Astrocyte (in vitro differentiated cells and primary cell): ENCODE measurements around the gene MAGI1. TPM values are rescaled to one million over a fixed set of nuclear protein-coding genes. Genes with fewer than 3 reads are reported as not detected.

Experiments
- DNase-seq: peaks from one replicate; pipeline ENCODE4 v3.0.0-alpha.2; 2010; ENCODE audit warnings: low read depth
- FAIRE-seq: peaks from 2 replicates; lab custom pipeline; 2011; peaks lifted over from hg19 to GRCh38; lab: Jason Lieb, UNC
- H2AFZ ChIP-seq: 2 replicates; pipeline ENCODE4 v1.6.0; 2012; ENCODE audit warnings: low read depth, low read length, inconsistent platforms
- H3K27ac ChIP-seq: 2 replicates; pipeline ENCODE4 v1.5.1; 2011; ENCODE audit warnings: low read depth, low read length, inconsistent platforms
- H3K27me3 ChIP-seq: 2 replicates; pipeline ENCODE4 v1.6.0; 2011; ENCODE audit warnings: low read length, inconsistent platforms; ENCODE audit not compliant: insufficient read depth
- H3K36me3 ChIP-seq: 2 replicates; pipeline ENCODE4 v1.5.1; 2011; ENCODE audit warnings: low read length, inconsistent platforms; ENCODE audit not compliant: insufficient read depth
- H3K4me1 ChIP-seq: 2 replicates; pipeline ENCODE4 v1.5.1; 2011; ENCODE audit warnings: low read length, inconsistent platforms; ENCODE audit not compliant: insufficient read depth
- H3K4me2 ChIP-seq: 2 replicates; pipeline ENCODE4 v1.6.0; 2012; ENCODE audit warnings: low read length, inconsistent platforms
- H3K4me3 ChIP-seq: 2 replicates; pipeline ENCODE4 v1.5.1; 2011; ENCODE audit warnings: low read depth, mild to moderate bottlenecking, low read length, inconsistent platforms; ENCODE audit not compliant: insufficient read depth
- H3K79me2 ChIP-seq: 2 replicates; pipeline ENCODE4 v1.6.0; 2012; ENCODE audit warnings: mild to moderate bottlenecking, low read length, inconsistent platforms; ENCODE audit not compliant: insufficient read depth
- H3K9ac ChIP-seq: 2 replicates; pipeline ENCODE4 v1.6.0; 2012; ENCODE audit warnings: mild to moderate bottlenecking, low read length, inconsistent platforms
- H3K9me3 ChIP-seq: 2 replicates; pipeline ENCODE4 v1.5.1; 2012; ENCODE audit warnings: low read depth, mild to moderate bottlenecking, low read length, inconsistent platforms; ENCODE audit not compliant: insufficient read depth
- H4K20me1 ChIP-seq: 2 replicates; pipeline ENCODE4 v1.6.0; 2012; ENCODE audit warnings: low read length, inconsistent platforms; ENCODE audit not compliant: insufficient read depth
- H3K27ac Mint-ChIP-seq: one replicate; pipeline ENCODE4 v1.8.0; 2021; ENCODE audit warnings: mild to moderate bottlenecking, mixed read lengths; ENCODE audit not compliant: unreplicated experiment
- H3K27me3 Mint-ChIP-seq: one replicate; pipeline ENCODE4 v1.8.0; 2021; ENCODE audit warnings: low read depth, mixed read lengths; ENCODE audit not compliant: unreplicated experiment
- H3K36me3 Mint-ChIP-seq: one replicate; pipeline ENCODE4 v1.8.0; 2021; ENCODE audit warnings: low read depth, mixed read lengths; ENCODE audit not compliant: unreplicated experiment
- H3K4me1 Mint-ChIP-seq: one replicate; pipeline ENCODE4 v1.8.0; 2021; ENCODE audit warnings: low read depth, mixed read lengths; ENCODE audit not compliant: unreplicated experiment
- H3K4me3 Mint-ChIP-seq: one replicate; pipeline ENCODE4 v1.8.0; 2021; ENCODE audit warnings: mild to moderate bottlenecking, moderate library complexity, mixed read lengths; ENCODE audit not compliant: unreplicated experiment
- H3K9me3 Mint-ChIP-seq: one replicate; pipeline ENCODE4 v1.8.0; 2021; ENCODE audit warnings: mild to moderate bottlenecking, mixed read lengths; ENCODE audit not compliant: unreplicated experiment
- EZH2 ChIP-seq: IDR thresholded peaks from 2 replicates; pipeline ENCODE4 v1.6.1; 2012; ENCODE audit warnings: mild to moderate bottlenecking, low read length, inconsistent platforms; ENCODE audit not compliant: insufficient read depth
- total RNA-seq: library from RNA; stranded (reverse); gene quantifications from 2 replicates; pipeline ENCODE4 v1.2.1, GENCODE V29; 2021
- TF ChIP-seq, protein P1 (sequence below): IDR thresholded peaks from 2 replicates; pipeline ENCODE4 v1.5.1; 2011; ENCODE audit warnings: low read depth, mild to moderate bottlenecking, inconsistent platforms, low read length, moderate library complexity; ENCODE audit not compliant: insufficient read depth

MAGI1 gene
- total RNA-seq, 1 donor from 2014 or later: 31.8 TPM

GRCh38 chr3:65531499-65531898, 507.2 kb downstream of the MAGI1 start:
- no peak overlapping the region for H3K4me2 ChIP-seq
- H3K27me3 ChIP-seq: no peaks in the 10 kb centered on the region
- H3K9me3 Mint-ChIP-seq: no peaks in the 10 kb centered on the region
- no peak overlapping the region for H3K27ac ChIP-seq
- no peak for FAIRE-seq
- peaks cover 10% of the 10 kb centered on the region for H3K4me1 Mint-ChIP-seq
- no peaks in the 10 kb centered on the region for H3K4me1 ChIP-seq
- no peak overlapping the region for H3K4me3 ChIP-seq
- peaks cover 2% of the 10 kb centered on the region for H3K79me2 ChIP-seq
- no peaks in the 10 kb centered on the region for H3K9me3 ChIP-seq
- H3K4me3 Mint-ChIP-seq: no peak overlapping the region
- no peak overlapping the region for H2AFZ ChIP-seq
- H3K9ac ChIP-seq: no peak overlapping the region
- H3K27me3 Mint-ChIP-seq: no peaks in the 10 kb centered on the region
- peaks cover 35% of the 10 kb centered on the region for H4K20me1 ChIP-seq
- peaks cover 1% of the 10 kb centered on the region for H3K36me3 Mint-ChIP-seq
- DNase-seq: no peak
- no peaks in the 10 kb centered on the region for H3K36me3 ChIP-seq
- H3K27ac Mint-ChIP-seq: no peak overlapping the region
- TF ChIP-seq EZH2: no peak
- TF ChIP-seq, protein P1, sequence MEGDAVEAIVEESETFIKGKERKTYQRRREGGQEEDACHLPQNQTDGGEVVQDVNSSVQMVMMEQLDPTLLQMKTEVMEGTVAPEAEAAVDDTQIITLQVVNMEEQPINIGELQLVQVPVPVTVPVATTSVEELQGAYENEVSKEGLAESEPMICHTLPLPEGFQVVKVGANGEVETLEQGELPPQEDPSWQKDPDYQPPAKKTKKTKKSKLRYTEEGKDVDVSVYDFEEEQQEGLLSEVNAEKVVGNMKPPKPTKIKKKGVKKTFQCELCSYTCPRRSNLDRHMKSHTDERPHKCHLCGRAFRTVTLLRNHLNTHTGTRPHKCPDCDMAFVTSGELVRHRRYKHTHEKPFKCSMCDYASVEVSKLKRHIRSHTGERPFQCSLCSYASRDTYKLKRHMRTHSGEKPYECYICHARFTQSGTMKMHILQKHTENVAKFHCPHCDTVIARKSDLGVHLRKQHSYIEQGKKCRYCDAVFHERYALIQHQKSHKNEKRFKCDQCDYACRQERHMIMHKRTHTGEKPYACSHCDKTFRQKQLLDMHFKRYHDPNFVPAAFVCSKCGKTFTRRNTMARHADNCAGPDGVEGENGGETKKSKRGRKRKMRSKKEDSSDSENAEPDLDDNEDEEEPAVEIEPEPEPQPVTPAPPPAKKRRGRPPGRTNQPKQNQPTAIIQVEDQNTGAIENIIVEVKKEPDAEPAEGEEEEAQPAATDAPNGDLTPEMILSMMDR: no peak

- Mint-ChIP-seq H3K4me1 (peaks cover 14% of the 10 kb centered on the region), H3K27me3 (no peaks in the 10 kb centered on the region), H3K9me3 (no peaks in the 10 kb centered on the region), H3K27ac (no peak overlapping the region), H3K4me3 (no peak overlapping the region), H3K36me3 (no peaks in the 10 kb centered on the region)
- H3K9me3 ChIP-seq: no peaks in the 10 kb centered on the region
- H3K9ac ChIP-seq: no peak overlapping the region
- FAIRE-seq (no peak), DNase-seq (no peak)
- no peaks in the 10 kb centered on the region for H3K79me2 ChIP-seq
- H3K4me3 ChIP-seq: no peak overlapping the region
- H2AFZ ChIP-seq: no peak overlapping the region
- H3K36me3 ChIP-seq: no peaks in the 10 kb centered on the region
- H3K27ac ChIP-seq: no peak overlapping the region
- H4K20me1 ChIP-seq: peaks cover 29% of the 10 kb centered on the region
- no peak overlapping the region for H3K4me2 ChIP-seq
- H3K4me1 ChIP-seq: no peaks in the 10 kb centered on the region
- no peaks in the 10 kb centered on the region for H3K27me3 ChIP-seq
- TF ChIP-seq EZH2: no peak
- TF ChIP-seq, protein P1: no peak
Observed at GRCh38 chr3:65526656-65527055, 512.1 kb downstream of the MAGI1 start.

- H3K36me3 Mint-ChIP-seq: no peaks in the 10 kb centered on the region
- no peaks in the 10 kb centered on the region for H3K27me3 Mint-ChIP-seq
- Histone ChIP-seq H3K9ac (no peak overlapping the region), H2AFZ (no peak overlapping the region), H3K9me3 (no peaks in the 10 kb centered on the region), H3K4me3 (no peak overlapping the region), H3K27me3 (no peaks in the 10 kb centered on the region), H3K4me1 (no peaks in the 10 kb centered on the region), H4K20me1 (peaks cover 26% of the 10 kb centered on the region), H3K36me3 (no peaks in the 10 kb centered on the region), H3K27ac (no peak overlapping the region), H3K79me2 (no peaks in the 10 kb centered on the region), H3K4me2 (no peak overlapping the region)
- no peak overlapping the region for H3K27ac Mint-ChIP-seq
- no peaks in the 10 kb centered on the region for H3K9me3 Mint-ChIP-seq
- DNase-seq: no peak
- TF ChIP-seq EZH2: no peak
- TF ChIP-seq, protein P1: no peak
- peak; percentile 56 for FAIRE-seq
- H3K4me3 Mint-ChIP-seq: no peak overlapping the region
- peaks cover 11% of the 10 kb centered on the region for H3K4me1 Mint-ChIP-seq
Observed at GRCh38 chr3:65524584-65524983, 514.1 kb downstream of the MAGI1 start.
